Cardiac septum (tissue), 1 donor: Measurements from ENCODE around the gene CAAP1. TPM values are rescaled to one million over a fixed set of nuclear protein-coding genes. Genes with fewer than 3 reads are reported as not detected.
"Not testable (repeated sequence)": the region's sequence is repeated elsewhere in the genome, so short reads cannot be mapped to it uniquely, and the experiment has no call there.

Source experiments
- DNase-seq: peaks from one replicate; pipeline ENCODE4 v3.0.0-alpha.2; 2020; ENCODE audit warnings: low spot score
- intact Hi-C: fragments of 100-400 bp; cut with DNase I; formaldehyde crosslinking; loops from one replicate; pipeline ENCODE4 v1.14.0; 2022
- total RNA-seq: library from RNA; stranded (reverse); fragmentation: NEBNext Ultra II Directional; extraction: Animal tissue kit (Norgen Biotek cat#: 25700); gene quantifications from one replicate; pipeline ENCODE4 v1.2.1, GENCODE V29; 2021
- donor health status: DM: no; HTN: no; CAD: no.

The CAAP1 gene
- total RNA-seq, 1 donor from 2014 or later, result 8.3 TPM

DNA sequence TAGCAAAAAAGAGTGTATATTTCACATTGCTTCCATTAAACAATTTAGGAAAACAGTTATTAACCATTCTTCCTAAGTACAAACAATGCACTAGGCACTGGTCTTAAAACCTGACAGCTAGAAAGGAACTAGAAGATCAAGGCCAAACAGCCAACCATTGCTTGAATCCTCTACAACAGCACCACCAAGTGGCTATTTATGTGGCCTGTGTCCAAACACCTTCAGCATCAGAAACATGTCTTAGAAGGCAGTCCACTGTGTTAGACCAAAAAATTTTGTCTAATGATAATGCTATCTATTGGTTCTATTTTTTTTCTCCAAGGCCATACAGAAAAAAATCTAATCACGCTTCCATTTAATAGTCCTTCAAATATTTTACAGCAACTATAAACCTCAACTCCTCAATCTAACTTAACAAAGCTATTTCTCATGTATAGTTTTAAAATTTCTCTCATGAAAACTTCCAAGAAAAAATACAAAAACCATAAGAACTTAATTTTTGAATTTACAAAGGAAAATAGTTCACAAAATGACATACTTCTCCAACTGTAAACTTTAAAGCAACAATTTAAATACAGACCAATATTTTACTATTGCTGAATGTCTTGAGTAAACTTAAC is 36.1 kb downstream of the CAAP1 start:
- no peak for DNase-seq
- intact Hi-C loops, result loop anchor here (10.0 kb wide), 1 partner anchor 92 kb away; no protein-coding TSS in a partner anchor

DNA sequence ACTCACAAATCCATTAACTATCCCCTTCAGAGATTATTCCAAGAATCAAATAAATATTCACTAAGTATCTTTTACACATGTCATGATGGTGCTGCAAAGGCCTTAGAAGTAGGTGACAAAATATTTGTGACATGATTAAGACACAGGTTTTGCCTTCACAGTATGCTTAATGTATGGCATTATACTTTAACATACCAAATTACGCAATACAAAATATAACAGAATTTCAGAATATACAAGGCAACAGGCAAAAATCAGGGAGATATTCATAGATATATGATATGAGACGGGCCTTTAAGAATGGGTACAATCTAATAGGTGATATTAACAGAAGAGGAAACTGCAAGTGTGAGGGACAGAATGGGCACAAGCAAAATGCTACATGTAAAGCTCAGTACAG is 41.6 kb downstream of the CAAP1 start:
- intact Hi-C loops, result loop anchor here (10.0 kb wide), 1 partner anchor 86 kb away; no protein-coding TSS in a partner anchor
- DNase-seq, result no peak

GRCh38 chr9:26833792-26834191 is 58.8 kb downstream of the CAAP1 start:
- no peak for DNase-seq
- intact Hi-C loops, result no loop called here

DNA sequence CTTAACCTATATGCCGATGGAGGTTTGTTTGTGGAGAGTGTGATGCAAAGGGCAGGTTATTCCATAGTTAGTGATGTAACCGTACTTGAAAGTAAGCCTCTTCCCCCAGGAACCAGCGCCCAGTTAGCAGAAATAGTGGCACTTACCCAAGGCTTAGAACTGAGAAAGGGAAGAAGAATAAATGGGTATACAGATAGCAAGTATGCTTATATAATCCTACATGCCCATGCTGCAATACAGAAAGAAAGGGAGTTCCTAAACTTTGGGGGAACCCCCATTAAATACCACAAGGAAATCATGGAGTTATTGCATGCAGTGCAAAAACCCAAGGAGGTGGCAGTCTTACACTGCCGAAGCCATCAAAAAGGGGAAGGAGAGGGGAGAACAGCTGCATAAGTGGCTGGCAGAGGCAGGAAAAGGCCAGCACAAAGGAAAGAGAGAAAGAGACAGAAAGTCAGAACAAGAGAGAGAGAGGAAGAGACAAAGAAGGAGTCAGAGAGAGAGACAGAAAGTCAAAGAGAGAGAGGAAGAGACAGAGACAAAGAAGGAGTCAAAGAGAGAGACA is 64.1 kb downstream of the CAAP1 start:
- DNase-seq, intact Hi-C loops: not testable (repeated sequence)

GRCh38 chr9:26814799-26815198 is 77.8 kb downstream of the CAAP1 start:
- no peak for DNase-seq
- intact Hi-C loops, result no loop called here

DNA sequence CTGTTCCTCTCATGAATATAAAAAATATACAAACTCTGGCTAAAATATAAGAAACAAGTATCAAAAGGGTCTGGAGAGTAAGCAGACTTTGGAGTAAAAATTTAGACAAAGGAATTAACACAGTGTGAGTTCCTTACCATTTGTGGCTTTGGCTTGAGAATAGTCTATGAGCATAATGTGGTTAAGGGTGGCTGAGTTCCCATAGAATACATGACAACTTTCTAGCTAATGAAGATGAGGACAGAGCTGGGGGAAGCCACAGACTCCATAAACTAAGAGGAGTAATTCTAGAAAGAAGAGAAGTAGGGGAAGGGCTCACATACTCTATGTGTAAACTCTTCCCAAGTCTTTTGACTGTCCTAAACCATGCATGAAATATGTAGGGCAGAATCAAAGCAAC is 79.4 kb downstream of the CAAP1 start:
- intact Hi-C loops, result no loop called here
- no peak for DNase-seq

DNA sequence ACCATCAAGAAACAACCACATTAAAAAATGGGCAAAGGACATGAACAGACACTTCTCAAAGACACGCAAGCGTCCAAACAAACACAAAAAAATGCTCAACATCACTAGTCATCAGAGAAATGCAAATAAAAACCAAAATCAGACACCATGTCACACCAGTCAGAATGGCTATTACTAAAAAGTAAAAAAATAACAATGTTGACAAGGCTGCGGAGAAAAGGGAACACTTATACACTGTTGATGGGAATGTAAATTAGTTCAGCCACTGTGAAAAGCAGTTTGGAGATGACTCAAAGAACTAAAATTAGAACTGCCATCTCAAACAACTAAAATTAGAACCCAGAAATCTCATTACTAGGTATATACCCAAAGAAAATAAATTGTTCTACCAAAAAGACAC is 80.4 kb downstream of the CAAP1 start:
- intact Hi-C loops, result no loop called here
- no peak for DNase-seq

DNA sequence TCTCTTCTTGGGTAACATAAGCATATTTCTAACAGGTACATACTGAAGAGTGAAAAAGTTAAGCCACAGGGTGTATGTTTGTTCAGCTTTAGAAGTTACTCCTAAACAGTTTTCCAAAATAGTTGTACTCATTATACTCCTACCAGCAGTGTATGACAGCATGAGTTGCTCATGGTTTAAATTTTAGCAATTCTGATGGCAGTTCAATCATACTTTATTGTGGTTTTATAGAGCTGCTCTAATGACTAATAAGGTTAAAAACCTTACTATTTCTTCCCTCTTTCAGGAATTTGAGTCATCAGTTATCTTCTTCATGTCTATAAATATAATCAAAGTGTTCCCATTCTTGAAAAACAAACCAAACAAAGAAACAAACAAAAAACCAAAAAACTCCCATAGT is 81.5 kb downstream of the CAAP1 start:
- intact Hi-C loops, result no loop called here
- DNase-seq, result no peak

- intact Hi-C loops, result no loop called here
- DNase-seq, result no peak
These were observed 82.8 kb downstream of the CAAP1 start for GRCh38 chr9:26809795-26810194.

- intact Hi-C loops, result no loop called here
- no peak for DNase-seq
These were observed 85.4 kb downstream of the CAAP1 start for GRCh38 chr9:26807161-26807560.

DNA sequence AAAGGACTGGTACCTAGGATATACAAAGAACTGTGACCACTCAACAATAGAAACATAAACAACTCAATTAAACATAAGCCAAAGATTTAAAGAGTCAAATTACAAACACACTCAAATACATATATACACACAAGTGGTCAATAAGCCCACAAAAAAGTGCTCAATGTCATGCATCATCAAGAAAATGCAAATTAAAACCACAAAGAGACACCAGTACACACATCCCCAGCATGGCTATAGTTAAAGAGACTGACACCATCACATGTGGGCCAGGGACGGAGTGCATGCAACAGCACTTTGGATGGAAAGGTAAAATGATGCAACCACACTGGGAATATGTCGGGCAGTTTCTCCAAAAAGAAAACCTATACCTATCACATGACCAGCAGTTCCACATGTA is 89.7 kb downstream of the CAAP1 start:
- intact Hi-C loops, result no loop called here

DNA sequence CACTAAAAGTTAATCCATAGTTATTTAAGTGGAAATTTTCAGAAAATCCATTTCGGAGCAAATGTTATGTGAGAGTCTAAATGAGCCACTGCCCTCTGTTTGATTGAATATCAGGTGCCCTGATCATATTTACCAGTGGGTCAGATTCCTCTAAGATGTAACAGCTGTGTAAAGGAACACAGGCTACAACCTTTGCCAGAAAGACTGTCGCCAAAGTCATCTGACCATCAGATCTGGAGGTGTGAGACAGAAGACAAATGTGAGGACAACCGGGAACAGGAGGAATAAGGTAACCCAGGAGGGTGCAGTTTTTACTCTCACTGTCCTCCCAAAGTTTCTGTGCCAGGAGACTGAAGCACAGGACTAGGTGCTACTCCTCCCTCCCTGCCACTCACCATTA is 90.8 kb downstream of the CAAP1 start:
- no peak for DNase-seq
- intact Hi-C loops, result no loop called here

More for the DNA sequence above, 89.7 kb downstream of the CAAP1 start:
- DNase-seq, result no peak

DNA sequence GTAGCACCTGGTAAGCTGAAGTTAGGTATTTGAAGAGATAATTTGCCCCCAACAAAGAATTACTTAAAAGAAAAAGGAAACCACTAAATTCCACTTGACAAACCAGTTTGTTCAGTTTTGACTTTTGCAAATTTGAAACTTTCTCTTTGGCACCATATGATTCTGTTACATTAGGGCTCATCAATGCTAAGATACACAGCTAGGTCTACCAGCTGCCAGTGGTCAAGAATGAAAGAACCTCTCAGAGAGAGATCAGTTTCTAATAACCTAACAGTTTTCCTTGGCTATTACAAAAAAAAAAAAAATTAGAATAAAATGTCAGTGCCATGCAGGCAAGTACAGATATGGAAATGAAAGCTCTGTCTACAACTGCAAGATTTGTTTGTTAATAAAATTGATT is 92.3 kb downstream of the CAAP1 start:
- no peak for DNase-seq
- intact Hi-C loops, result no loop called here

GRCh38 chr9:26791274-26791673 is 101.3 kb downstream of the CAAP1 start:
- intact Hi-C loops, result no loop called here

More at GRCh38 chr9:26791274-26791673, 101.3 kb downstream of the CAAP1 start:
- no peak for DNase-seq

Other genes with a start within 250 kb of the CAAP1 start
- 31.5 TPM for gene PLAA, start 54.4 kb upstream of the CAAP1 start, total RNA-seq
- 8.7 TPM for gene IFT74, start 63.6 kb upstream of the CAAP1 start, total RNA-seq
- gene LRRC19, start 112.9 kb upstream of the CAAP1 start, total RNA-seq, result not detected
- gene TEK, start 216.4 kb upstream of the CAAP1 start, total RNA-seq, result 21.0 TPM